GM19397 (cell line): ENCODE data around the gene PNLIP.

Source experiments
- ATAC-seq: cut with Tn5 transposase; IDR thresholded peaks from one replicate; pipeline ENCODE4 v1.9.1; 2021; ENCODE audit warnings: mild to moderate bottlenecking, moderate library complexity; ENCODE audit not compliant: unreplicated experiment

The PNLIP gene

DNA sequence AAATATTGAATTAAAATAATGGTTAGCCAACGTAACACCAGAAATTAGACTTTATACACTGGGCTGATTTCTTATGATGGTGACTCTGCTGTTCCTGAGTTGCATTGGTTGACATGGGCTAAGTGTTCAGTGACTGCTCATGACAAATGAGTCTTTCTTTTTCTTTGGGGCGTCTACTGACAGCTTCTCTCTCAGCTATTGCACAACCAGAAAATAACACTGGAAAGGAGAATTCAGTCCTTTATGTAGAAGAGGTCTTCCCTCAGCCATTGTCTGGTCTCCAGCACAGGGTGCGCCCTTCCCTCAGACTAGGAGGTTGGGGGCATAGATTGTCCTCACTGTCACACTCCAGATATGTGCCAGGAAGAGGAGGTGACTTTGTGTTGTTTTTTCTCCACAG is 21.6 kb downstream of the PNLIP start:
- no peak for ATAC-seq

DNA sequence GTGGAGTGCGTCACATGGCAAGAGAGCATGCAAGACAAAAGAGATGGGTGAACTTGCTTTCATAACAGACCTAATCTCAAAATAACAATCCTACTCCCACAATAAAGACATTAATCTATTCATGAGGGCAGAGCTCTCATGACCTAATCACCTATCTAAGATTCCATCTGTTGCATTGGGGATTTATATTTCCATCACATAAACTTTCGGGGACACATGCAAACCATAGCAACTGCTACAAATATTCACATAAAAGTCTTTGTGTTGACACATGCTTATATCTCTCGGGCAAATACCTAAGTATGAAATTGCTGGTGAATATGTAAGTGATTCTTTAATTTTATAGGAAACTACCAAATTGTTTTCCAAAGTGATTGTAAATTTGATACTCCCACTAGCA is 29.1 kb downstream of the PNLIP start:
- ATAC-seq, result no peak

DNA sequence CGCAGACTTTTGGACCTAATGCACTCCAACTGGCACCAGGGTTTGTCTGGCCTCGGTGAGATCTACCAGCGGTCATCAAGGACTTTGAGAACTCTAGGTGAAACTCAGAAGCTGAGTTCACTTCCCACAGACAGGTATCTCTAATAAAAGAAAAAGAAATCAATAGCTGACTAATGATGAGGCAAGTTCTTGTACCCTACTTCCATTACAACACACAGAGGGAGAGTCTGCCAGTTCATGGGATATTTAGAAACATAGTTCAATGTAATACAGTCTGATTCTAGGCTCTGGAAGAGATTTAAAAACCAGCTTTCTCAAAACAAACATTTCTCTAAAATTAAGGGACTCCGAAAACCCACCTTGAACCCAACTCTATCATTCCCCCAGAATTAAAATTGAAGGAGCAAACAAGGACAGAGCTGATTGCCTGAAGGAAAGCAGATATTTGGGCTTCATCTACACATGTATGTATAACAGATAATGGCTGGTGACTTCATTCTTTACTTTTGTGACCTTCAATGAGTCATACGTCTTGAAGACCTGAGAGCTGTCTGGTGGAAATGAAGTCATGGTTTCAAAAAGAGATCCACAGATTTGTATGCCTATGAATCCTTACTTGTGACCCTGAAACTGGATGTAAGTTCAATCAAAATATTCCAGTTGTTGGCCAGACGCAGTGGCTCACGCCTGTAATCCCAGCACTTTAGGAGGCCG is 42.3 kb downstream of the PNLIP start:
- ATAC-seq, result no peak

DNA sequence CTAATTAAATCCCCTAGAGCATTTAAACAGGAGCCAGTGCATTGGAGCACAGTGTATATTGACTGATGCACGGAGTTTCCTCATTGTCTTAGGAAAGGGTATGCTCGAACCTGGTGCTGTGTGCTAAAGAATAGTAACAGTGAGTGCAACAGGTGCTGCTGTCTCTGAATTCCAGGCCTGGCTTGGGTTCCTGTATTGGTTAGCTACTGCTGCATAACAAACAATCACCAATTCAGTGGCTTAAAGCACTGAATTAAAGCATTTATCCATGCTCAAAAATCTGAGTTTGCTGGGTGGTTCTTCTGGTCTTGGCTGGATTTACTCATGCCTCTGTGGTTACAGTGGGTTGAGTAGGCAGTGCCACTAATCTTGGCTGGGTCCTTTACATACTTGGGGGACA is 43.3 kb downstream of the PNLIP start:
- ATAC-seq, result no peak

DNA sequence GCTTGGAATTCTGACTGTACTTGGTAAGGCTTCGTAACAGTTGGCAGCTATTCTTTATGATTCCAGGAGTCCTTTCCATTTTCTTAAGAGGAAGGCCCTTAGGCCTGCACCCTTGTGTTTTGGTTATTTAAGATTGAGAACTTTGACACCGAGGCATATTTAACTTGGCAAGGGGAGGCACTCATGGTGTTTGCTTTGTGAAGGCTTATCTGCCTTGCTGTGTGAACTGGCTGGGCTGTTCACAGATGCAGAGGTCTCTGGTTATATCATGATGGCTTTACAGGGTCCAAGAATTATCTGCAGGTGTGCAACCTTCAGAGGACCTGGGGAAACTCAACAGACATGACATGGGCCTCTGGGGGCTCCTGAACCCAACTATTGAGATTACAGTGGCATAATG is 44.2 kb downstream of the PNLIP start:
- no peak for ATAC-seq

DNA sequence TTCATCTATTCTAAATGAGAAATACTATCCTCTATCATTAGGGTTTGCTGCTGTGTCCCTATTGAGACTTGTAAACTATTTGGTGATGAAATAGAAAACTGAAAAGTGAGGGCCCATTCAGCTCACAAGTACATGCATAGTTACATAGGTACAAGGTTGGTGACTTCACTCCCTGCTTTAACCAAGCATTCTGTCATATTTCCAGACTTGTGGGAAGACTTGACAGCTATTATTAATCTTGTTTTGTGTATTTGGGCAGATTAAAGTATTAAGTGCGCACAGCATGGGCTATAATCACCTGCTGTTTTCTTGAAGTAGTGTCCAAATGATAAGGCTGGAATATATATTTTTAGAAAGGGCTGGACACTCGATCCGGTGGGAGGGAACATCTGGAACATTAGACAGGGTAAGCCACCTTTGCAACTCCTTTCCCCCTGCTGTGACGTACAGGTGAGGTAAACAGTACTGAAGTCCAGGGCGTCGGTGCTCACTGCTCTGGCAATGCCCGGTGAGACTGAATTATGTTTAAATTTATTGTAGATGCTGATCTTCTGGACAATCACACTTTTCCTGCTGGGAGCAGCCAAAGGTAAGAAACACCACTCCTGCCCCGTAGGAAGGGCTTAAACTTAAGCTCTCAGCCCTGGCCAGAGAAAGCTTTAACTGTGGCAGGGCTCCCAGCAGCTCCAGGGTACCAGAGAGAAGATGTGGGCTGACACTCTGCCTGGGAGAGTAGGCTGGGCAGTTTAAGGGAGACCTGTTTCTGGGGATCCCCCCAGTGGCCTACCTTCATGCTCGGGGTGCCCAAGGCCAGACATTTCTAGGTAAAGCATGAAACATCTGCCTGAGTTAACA is 45.1 kb downstream of the PNLIP start, which contains the start of gene PNLIPRP1:
Gene PNLIPRP1 (plus strand): TSS at position 370 of the 855 bp plus-strand sequence. CDS start 171 bp downstream, at position 541.
- ATAC-seq, result no peak

DNA sequence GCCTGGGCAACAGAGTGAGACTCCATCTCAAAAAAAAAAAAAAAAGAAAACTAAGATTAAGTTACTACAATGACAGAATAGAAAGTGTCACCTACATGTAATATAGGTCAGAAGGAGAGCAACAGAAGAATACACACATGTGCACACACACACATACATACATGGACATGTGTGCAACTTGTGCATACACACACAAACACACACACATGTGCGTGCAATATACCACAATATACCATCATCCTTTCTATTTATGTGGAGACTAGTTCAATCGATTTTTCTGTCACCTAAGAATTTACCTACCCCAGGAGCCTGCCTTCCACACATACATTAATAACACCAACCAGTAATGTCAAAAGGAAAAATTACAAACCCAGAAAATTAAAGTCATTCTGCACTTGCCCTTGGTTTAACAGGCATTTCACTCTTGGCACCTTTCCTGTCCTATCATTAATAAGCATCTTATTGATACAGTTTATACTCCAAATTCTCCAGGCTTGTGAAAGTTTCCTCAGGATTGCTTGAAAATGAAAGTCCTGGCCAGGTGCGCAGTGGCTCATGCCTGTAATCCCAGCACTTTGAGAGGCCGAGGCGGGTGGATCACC is 47.5 kb downstream of the PNLIP start:
- no peak for ATAC-seq

DNA sequence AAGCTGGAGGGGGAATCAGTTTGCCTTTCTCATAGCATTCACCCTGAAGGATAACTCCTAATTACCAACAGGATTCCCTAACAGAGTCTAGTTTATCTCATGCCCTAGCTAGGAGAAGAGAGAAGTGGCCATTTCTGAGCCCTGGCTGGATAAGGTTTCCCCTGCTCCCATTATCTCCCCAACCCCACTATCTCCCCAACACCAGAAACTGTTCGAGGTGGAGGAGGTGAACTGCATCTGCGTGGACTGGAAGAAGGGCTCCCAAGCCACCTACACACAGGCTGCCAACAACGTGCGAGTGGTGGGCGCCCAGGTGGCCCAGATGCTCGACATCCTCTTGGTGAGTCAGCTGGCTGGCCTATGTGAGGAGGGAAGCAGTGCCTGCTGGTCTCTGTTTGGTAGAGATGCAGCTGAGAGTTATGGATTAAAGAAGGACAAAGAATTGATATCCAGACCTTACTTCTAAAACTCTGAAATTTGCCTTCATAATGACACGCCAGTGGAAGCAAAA is 48.8 kb downstream of the PNLIP start:
- no peak for ATAC-seq

DNA sequence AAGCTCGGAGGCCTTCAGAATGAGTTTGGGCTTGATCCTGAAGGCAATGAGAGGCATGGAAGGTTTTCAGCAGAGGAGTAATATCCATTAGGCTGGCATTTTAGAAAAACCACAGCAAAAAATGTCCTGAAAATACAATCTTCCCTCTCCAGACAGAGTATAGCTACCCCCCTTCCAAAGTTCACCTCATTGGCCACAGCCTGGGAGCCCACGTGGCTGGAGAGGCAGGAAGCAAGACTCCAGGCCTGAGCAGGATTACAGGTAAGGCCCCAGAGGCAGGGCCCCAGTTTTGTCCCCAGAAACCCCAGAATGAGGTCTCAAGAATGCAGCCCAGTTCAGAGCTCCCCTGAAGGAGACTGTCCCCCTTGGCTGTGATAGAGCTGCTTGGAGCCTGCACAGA is 50.3 kb downstream of the PNLIP start:
- ATAC-seq, result no peak

DNA sequence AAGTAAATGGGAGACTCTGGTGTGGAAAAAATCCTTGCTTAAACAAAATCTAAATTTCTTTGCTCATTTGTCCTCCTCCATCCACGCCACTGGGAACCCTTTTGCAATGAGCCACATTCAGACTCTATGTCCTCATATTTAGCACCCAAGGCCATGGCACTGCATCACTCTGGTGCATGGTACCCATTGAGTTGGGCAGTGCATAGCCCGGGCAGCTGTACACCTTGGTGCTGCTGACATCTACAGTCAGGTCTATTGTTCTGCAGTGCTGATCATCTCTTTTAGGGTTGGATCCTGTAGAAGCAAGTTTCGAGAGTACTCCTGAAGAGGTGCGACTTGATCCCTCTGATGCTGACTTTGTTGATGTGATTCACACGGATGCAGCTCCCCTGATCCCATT is 51.8 kb downstream of the PNLIP start:
- no peak for ATAC-seq

DNA sequence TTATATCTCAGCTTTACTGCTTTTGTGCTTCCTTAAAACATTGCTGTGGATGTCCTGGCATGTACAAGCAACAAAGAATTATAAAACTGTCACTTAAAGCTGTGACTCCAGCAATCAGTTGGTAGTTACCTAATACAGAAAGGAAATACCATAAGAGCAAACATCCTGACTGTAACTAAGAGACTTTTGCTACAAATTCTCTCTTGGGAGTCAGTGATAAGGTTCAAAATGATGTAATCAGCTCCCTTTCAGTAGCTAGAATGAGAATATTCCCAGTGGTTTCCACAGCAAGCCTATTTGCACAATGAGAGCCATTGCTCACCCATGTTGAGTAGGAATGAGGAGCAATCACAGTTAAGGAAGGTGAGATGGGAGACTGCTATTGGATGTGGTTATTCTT is 52.6 kb downstream of the PNLIP start:
- no peak for ATAC-seq

DNA sequence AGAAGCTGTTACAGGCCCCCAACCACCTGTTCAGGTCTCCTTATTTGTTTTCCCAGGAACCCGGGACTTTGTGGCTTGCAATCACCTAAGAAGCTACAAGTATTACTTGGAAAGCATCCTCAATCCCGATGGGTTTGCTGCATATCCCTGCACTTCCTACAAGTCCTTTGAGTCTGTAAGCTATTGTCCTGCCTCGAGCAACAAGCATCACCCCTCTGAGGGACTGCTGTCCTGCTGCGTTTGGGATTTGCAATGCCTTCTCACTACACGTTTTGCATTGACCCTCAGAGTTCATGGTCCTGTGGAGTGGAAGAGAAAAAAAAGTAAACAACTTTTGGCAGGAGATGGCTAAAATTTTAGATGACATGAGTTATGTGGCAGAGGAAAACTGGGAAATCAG is 54.3 kb downstream of the PNLIP start:
- ATAC-seq, result no peak

DNA sequence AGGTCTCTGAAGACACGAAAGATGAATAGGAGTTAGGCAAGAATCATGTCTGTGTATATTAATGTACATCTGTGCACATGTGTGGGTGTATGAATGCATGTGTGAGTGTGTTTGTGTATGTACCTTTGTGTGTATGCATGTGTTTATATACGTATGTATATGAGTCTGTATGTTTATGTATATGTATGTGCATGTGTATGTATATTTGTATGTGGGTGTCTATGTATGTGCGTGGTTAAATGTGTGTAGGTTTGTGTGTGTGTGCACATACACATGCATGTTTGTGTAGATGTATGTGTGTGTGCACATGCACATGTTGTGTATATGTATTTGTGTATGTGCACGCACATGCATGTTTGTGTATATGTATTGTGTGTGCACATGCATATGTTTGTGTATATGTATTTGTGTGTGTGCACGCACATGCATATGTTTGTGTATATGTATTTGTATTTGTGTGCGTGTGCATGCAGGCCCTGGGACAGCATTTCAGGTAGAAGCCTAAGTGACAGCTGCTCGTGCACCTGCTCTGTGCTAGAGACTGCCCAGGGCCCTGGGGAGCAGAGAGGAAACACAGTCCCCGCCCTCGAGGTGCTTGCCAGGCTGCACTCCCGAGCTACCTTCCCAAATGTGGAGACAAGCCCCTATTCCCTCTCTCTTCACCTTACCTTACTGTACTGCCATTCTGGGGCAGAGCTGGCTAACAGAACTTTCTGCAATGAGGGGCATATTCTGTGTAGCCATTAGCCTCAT is 57.1 kb downstream of the PNLIP start:
- ATAC-seq, result no peak

DNA sequence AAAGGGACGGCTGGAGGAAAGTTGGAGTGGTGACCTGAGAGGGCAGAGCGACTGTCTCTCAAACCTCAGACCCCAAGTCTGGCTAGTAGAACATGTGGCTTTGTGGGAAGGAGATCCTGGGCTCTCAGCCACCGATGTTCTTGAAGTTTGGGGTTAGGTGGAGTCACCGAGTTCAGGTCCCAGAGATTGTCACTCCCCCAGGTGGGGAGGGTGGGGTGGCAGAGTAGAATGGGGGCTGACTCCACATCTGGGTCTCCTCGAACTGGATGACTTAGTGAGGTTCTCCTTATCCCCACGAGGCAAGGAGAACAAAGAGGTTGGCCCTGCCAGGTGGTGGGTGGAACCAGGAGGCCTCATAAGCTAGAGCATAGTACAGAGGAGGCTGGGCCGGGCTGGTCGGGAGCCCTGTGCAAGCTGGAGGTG is 60.3 kb downstream of the PNLIP start:
- ATAC-seq, result no peak

DNA sequence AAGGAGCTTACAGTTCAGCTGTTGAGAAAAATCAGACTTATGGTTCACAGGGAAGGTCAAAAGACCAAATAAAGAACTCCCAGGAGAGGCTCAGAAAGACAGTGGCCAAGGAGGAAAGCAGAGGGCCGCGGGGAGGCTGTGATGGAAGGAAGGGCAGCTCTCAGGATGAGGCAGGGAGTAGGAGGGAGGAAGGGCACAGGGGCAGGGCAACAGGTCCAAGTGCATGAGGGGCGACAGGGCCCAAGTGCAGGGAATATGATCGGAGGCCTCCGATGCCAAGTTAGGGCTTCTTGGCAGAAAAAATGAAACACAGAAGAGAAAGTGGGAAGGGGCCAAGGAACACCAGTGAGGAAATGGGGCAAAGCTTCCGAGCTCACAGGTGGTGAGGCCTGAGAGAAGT is 61.6 kb downstream of the PNLIP start:
- ATAC-seq, result no peak

DNA sequence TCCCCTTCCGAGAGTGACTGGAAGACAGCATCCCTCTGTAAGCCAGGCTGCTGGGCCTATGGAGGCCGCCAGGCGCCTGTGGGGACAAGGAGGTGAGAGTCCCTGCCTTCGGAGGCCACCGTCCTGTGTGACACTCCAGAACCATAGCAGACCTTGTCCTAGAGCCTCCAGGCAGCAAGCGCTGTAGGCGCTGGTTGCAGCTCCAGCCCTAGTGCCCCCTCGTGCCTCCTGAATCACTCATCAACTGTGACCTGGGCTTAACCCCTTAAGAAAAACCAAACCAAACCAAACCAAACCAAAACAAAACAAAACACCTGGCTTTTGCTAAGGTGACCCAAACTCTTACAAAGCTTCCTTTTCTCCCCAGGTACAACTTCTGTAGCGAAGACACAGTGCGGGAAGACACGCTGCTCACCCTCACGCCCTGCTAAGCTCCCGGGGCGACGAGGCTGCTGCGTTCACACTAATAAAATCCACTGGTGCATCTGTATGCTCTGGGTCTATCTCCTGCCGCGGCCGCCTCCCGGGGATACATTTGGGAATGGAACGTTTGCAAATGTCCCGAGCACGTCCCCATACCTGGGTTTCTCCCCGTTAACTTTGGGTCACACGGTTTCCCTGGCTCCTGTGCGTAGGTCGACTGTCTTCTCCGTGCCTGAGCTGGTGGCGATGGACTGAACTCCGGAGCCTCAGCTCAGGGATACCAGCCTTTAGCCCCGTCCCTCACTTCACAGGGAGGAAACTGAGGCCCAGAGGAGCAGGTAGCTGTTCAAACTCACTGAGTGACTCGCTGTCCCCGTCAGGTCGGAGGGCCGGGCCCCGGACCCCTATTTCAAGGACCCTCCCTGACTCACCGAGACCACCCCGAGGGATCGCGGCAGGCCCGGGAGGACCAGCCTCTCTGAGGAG is 63.2 kb downstream of the PNLIP start:
- no peak for ATAC-seq

DNA sequence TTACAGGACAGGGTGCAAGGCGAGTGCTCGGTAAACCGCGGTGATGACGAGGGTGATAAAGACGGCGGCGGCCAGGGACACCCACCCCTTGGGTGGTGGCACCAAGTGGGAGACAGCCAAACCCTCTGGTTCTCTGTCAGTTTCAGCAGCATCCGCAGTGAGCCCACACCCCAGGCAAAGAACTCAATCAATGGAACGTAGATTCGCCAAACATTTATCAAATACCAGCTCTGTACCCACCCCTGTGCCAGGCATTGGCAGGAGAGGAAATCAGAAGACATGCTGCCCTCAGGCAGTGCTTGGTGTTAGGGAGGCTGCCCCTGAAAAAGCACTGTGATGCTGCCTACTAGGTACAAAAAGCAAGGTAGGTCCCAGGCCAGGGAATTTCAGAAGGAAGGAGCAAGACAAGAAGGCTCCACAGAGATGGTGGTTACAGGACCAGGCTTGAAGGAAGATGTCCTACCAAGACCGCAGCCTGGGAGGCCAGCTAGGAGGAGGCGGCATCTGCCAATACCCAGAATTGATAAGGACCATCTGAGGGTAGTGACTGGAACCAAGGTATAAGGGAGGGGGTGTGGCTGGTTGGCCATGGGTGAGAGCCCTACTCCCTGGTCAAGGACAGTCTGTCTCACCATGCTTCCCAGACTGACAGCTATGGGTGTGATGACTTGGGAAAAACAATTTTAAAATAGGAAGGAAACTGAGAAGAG is 64.9 kb downstream of the PNLIP start:
- ATAC-seq, result no peak

DNA sequence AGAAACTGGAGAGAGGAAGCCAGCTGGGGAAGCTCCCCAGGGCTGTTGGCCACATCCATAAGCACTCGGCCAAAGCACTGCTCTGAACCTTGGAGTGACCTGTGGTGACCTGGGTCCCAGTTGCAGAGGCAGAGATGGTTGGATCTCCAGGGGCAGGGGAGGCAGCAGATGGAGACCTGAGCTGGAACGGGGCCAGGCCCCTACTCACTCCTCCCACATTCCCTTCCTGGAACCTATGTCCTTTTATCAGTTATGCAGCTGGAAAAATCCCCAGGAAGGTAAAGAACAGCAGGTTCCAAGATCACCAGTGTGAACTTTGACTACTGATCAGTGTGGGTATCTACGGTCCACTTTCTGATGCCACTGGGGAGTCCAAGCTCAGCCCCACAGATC is 65.4 kb downstream of the PNLIP start:
- ATAC-seq, result no peak

DNA sequence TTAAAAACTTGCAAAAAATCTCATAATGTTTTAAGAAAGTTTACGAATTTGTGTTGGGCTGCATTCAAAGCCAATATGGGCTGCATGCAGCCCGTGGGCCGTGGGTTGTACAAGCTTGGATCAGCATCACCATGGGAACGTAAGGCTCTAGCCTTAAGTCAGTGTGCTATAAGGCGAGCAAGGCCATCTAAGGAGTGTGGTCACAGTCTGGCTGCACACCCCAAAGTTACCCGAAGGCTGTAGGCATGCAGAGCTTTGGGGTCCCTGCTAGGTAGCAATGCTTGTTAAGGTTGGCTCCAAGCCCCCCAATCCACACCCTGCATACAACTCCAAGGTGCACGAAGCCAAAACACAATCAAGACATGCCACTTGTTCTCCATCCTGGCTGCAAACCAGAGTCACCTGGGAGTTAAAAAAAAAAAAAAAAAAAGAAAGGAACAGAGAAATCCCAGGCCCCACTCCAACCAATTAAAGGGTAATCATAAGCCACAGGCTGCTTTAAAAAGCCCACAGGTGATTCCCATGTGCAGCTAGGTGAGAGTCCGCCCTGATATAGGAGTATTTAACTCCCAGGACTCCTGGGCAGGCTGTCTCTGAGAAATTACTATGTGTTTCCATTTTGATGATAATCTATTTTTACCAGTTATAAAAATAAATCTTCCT is 66.5 kb downstream of the PNLIP start:
- no peak for ATAC-seq
